ENCODE results near the gene TRIO.

Gene TRIO

GRCh38 chr5:14395411-14395810, 252.3 kb downstream of the TRIO start (continued):
- TF ChIP-seq ZNF747 (tag by site-specific recombination; IDR thresholded peaks at IDR 0.05) (no peak), ZNF626 (tag by site-specific recombination; IDR thresholded peaks at IDR 0.05) (no peak), ZNF335 (tag by site-specific recombination; conservative IDR thresholded peaks at IDR 0.05) (no peak), ZNF670 (tag by site-specific recombination; IDR thresholded peaks at IDR 0.05; ENCODE audit: low read depth) (no peak)

DNA sequence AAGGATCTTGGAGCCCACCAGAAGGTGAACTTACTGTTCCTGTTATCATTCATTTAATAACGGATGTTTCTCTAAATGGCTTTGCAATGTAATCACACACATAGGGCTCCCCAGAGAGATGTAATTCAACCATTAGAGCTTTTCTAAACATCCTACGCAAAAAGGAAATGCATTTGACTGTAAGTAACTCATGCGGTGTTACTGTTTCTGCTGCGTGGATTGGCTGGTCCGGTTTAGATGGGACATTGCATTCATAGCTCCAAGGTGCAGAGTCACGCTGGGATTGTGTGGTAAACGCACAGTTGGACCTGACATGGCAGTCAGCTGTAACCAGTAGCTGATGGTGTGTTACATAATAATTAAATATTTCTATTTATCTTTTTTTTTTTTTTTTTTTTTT, 252.9 kb downstream of the TRIO start:
- H3K9me3 ChIP-seq (ENCODE audit: control insufficient read depth, insufficient read depth, low read depth, low read length) = no peaks in the 10 kb centered on the region
- TF ChIP-seq ZNF530 (tag by site-specific recombination; IDR thresholded peaks at IDR 0.05; ENCODE audit: low read depth) = no peak
- TF ChIP-seq ZNF707 (tag by site-specific recombination; IDR thresholded peaks at IDR 0.05) = no peak
- TF ChIP-seq KLF8 (tag by site-specific recombination; IDR thresholded peaks at IDR 0.05) = no peak
- no peak for TF ChIP-seq ZNF423 (tag by site-specific recombination; IDR thresholded peaks at IDR 0.05)
- TF ChIP-seq, protein P1, sequence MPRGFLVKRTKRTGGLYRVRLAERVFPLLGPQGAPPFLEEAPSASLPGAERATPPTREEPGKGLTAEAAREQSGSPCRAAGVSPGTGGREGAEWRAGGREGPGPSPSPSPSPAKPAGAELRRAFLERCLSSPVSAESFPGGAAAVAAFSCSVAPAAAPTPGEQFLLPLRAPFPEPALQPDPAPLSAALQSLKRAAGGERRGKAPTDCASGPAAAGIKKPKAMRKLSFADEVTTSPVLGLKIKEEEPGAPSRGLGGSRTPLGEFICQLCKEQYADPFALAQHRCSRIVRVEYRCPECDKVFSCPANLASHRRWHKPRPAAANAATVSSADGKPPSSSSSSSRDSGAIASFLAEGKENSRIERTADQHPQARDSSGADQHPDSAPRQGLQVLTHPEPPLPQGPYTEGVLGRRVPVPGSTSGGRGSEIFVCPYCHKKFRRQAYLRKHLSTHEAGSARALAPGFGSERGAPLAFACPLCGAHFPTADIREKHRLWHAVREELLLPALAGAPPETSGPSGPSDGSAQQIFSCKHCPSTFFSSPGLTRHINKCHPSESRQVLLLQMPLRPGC (tag by site-specific recombination; IDR thresholded peaks at IDR 0.05) = no peak
- TF ChIP-seq KLF16 (tag by site-specific recombination; IDR thresholded peaks at IDR 0.05) = no peak
- no peak for TF ChIP-seq ZNF175 (tag by site-specific recombination; IDR thresholded peaks at IDR 0.05)
- no peak for TF ChIP-seq ZNF157 (tag by site-specific recombination; IDR thresholded peaks at IDR 0.05)
- TF ChIP-seq, protein P2, sequence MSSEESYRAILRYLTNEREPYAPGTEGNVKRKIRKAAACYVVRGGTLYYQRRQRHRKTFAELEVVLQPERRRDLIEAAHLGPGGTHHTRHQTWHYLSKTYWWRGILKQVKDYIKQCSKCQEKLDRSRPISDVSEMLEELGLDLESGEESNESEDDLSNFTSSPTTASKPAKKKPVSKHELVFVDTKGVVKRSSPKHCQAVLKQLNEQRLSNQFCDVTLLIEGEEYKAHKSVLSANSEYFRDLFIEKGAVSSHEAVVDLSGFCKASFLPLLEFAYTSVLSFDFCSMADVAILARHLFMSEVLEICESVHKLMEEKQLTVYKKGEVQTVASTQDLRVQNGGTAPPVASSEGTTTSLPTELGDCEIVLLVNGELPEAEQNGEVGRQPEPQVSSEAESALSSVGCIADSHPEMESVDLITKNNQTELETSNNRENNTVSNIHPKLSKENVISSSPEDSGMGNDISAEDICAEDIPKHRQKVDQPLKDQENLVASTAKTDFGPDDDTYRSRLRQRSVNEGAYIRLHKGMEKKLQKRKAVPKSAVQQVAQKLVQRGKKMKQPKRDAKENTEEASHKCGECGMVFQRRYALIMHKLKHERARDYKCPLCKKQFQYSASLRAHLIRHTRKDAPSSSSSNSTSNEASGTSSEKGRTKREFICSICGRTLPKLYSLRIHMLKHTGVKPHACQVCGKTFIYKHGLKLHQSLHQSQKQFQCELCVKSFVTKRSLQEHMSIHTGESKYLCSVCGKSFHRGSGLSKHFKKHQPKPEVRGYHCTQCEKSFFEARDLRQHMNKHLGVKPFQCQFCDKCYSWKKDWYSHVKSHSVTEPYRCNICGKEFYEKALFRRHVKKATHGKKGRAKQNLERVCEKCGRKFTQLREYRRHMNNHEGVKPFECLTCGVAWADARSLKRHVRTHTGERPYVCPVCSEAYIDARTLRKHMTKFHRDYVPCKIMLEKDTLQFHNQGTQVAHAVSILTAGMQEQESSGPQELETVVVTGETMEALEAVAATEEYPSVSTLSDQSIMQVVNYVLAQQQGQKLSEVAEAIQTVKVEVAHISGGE (tag by site-specific recombination; conservative IDR thresholded peaks at IDR 0.05; ENCODE audit: low read depth) = no peak
- TF ChIP-seq BCL11A (tag by site-specific recombination; IDR thresholded peaks at IDR 0.05; ENCODE audit: low read depth) = no peak
- TF ChIP-seq ZBTB8A (tag by site-specific recombination; IDR thresholded peaks at IDR 0.05) = no peak
- no peak for TF ChIP-seq ZNF701 (tag by site-specific recombination; IDR thresholded peaks at IDR 0.05)
- H3K4me3 ChIP-seq (ENCODE audit: low read depth, low read length) = no peak overlapping the region
- ChIA-PET POLR2A (interaction anchor here (0.6 kb wide), 1 partner anchor 8 kb away, joined by 8 read pairs; no protein-coding TSS in a partner anchor), CTCF (interaction anchor here (0.6 to 1.2 kb wide), 5 partner anchors 28 to 620 kb away, joined by 3 to 5 read pairs (median 3); no protein-coding TSS in a partner anchor)
- peaks cover 35 to 73% of the 10 kb centered on the region in 2 experiments for H3K36me3 ChIP-seq (ENCODE audit: control insufficient read depth in 2 of 2, insufficient read depth in 1 of 2, low read length in 2 of 2)
- no peaks in the 10 kb centered on the region for H3K4me1 ChIP-seq (ENCODE audit: control insufficient read depth, insufficient read depth, low read length)
- no peak overlapping the region for H3K27ac ChIP-seq (ENCODE audit: extremely low read depth, low read depth, low read length)

DNA sequence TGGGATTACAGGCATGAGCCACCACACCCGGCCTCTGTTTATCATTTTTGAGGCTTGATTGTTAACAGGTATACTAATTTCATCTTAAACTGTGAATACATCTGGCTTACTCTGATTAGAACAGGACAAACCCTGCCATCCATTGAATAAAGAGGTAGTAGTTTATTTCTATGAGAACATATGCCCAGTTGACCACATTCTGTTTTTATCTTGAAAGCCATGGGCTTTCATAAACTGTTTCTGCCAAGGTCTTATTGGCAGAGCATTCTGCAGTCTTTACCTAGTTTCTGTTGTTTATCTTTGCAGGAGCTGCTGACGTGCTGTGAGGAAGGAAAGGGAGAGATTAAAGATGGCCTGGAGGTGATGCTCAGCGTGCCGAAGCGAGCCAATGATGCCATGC, 253.6 kb downstream of the TRIO start:
- Histone ChIP-seq H3K4me3 (ENCODE audit: low read depth, low read length) (no peak overlapping the region), H3K9me3 (ENCODE audit: control insufficient read depth, insufficient read depth, low read depth, low read length) (no peaks in the 10 kb centered on the region), H3K36me3 (ENCODE audit: control insufficient read depth in 2 of 2, insufficient read depth in 1 of 2, low read length in 2 of 2) (peaks cover 29 to 71% of the 10 kb centered on the region in 2 experiments), H3K4me1 (ENCODE audit: control insufficient read depth, insufficient read depth, low read length) (no peaks in the 10 kb centered on the region), H3K27ac (ENCODE audit: extremely low read depth, low read depth, low read length) (no peak overlapping the region)
- TF ChIP-seq ZBTB44 (tag by site-specific recombination; IDR thresholded peaks at IDR 0.05) = no peak
- TF ChIP-seq ZNF2 (tag by site-specific recombination; IDR thresholded peaks at IDR 0.05) = no peak
- TF ChIP-seq ZNF704 (tag by site-specific recombination; IDR thresholded peaks at IDR 0.05) = no peak
- TF ChIP-seq ZNF558 (tag by site-specific recombination; IDR thresholded peaks at IDR 0.05) = no peak
- no peak for TF ChIP-seq ZNF221 (tag by site-specific recombination; IDR thresholded peaks at IDR 0.05; ENCODE audit: borderline replicate concordance)
- no peak for TF ChIP-seq ZNF510 (tag by site-specific recombination; IDR thresholded peaks at IDR 0.05; ENCODE audit: insufficient replicate concordance)
- TF ChIP-seq GLI2 (tag by site-specific recombination; IDR thresholded peaks at IDR 0.05; ENCODE audit: borderline replicate concordance, low read depth) = no peak
- no peak for TF ChIP-seq WT1 (tag by site-specific recombination; IDR thresholded peaks at IDR 0.05)
- TF ChIP-seq ZNF768 (tag by site-specific recombination; IDR thresholded peaks at IDR 0.05) = no peak
- ChIA-PET POLR2A (no interaction called here), CTCF (interaction anchor here (0.9 to 1.2 kb wide), 4 partner anchors 28 to 619 kb away, joined by 3 to 5 read pairs (median 3); no protein-coding TSS in a partner anchor)
